ENCODE measurements around the gene SLC2A8.

DNA sequence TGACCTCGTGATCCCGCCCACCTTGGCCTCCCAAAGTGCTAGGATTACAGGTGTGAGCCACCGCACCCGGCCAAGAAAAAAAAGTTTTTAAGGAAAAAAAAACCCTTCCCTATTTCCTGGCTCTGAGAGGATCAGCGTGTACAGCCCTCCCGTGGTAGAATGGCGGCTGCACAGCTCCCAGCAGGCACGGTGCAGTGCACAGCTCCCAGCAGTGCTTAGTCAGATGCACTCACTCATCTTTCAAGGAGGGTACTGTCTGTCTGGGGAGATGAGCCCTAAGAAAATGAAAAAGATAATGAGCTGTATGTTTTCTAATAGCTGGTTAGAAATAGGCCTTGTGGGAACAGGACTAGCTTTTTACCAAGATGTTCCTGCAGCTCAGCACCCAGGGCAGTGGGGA lies 36.7 kb upstream of the SLC2A8 start:
- TF ChIP-seq CTCF (IDR thresholded peaks at IDR 0.05; ENCODE audit: low read length), result no peak
- TF ChIP-seq EZH2 (optimal IDR thresholded peaks at IDR 0.05; ENCODE audit: low read depth, low read length), result no peak
- TF ChIP-seq EZH2phosphoT487 (IDR thresholded peaks at IDR 0.05; ENCODE audit: low read length), result no peak

Measured in MM.1S (cell line).